GM21529 (cell line): Measurements from ENCODE around the gene CD151.

Source experiments
- ATAC-seq: cut with Tn5 transposase; IDR thresholded peaks from one replicate; pipeline ENCODE4 v1.9.1; 2021; ENCODE audit not compliant: unreplicated experiment

Gene CD151

DNA sequence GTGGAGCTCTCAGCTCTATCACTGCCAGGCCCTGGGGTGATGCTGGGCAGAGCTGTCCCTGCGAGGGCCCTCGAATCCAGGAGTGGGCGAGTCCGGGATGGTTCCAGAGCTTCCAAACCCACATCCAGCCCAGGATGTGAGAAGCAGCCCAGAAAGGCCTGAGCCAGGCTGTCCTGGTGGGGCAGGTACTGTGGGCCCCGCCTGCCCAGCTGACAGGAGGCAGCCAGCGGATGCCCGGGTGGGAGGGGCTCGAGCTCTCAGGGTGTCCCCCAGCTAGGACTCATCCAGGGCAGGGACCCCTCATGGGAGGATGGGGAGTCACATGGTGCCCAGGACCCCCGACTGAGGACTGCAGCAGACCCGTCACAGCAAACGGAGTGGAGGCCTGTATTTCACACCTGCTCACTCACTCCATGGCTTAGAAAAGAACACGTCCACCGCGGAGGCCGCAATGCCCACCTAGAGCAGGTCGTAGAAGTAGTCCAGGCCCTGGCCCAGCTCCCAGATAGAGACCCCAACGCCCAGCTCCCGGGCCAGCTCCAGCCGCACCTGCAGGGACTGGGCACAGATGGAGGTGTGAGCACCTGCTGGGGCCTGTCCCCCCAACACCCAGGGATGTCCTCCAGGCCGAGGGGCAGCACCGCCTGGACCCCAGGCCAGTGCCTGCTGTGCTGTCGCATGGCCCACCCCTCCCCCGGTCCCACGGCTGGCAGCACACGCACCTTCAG is 36.8 kb downstream of the CD151 start:
- ATAC-seq, result no peak

- ATAC-seq, result no peak
Measured at GRCh38 chr11:870127-870413, 37.3 kb downstream of the CD151 start.

DNA sequence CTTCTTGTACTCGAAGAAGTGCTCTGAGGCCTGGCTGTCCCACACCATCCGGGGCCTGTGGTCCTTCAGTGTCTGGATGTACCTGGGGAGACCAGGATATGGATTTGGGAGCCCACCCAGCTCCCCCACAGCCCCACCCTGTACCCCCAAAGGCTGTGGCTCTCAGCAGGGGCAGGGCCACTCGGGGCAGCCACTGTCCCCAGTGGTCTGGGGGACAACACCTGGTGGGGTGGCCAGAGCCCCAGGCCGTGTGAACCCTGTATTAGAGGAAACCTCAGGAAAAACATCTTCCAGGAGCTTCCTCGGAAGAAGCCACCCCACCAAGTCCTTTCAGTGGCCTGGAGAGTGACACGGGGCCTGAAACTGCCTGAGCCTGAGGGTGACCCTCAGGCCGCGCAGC is 37.7 kb downstream of the CD151 start:
- no peak for ATAC-seq

- ATAC-seq, result no peak
Measured at GRCh38 chr11:871472-871871, 38.7 kb downstream of the CD151 start.

DNA sequence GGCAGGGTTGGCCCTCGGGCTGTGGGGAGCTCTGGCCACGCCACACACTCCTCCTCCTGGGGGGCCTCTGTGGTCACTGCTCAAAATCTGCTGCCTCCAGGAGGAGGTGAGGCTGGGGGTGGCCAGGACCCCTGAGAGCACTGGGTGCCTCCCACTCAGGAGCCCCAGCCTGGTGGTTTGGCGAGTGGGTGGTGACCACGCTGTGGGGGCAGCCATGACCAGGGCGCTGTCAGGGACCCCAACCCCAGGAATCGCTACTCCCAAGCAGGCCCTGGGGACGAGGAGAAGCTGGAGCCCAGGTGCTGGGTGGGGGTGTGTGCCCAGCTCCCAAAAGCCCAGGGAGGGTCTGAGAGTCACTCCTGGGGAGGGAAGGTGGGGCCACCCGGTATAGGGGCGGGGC is 40.0 kb downstream of the CD151 start:
- ATAC-seq, result no peak

- ATAC-seq, result no peak
Measured at GRCh38 chr11:873706-874105, 41.0 kb downstream of the CD151 start.

DNA sequence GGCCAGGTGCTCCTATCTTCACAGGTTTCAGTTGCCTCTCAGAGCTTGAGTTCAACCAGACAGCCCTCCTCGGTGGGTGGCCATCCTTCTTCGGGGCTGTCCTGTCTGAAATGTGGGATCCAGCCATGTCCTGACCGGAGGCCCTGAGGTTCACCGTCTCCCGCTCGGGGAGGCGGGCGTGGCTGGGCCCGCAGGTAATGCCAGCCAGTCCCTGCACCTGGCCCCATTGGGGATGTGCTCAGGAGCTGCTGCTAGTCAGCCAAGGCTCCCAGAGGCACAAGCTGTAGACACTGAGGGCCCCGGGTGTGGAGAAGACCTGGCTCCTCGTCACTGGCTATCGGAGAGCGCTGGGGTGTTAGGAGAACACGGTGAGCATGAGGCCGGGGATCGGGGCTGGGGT is 42.5 kb downstream of the CD151 start:
- no peak for ATAC-seq

DNA sequence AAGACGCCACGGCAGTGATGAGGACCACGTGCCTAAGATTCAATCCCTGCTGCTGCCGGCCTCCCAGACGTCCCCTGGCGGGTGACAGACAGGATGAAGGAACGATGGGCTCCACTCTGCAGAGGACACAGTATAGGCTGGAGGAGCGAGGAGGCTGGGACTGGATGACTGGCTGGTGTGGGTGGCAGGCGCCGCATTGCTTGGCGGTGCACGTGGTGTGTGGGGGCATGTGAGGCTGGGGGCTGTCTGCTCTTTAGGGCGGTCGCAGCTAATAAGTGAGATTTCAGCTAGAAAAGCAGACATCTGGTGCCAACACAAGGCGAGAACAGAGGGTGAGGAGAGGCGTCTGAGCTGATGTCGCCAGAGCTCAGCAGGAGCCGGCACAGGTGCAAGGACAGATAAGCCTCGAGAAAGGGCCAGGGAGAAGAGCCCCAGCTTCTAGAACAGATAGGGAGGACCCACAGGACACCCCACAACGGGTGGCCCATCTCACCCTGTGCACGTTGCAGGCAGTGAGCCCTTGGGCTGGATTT is 43.1 kb downstream of the CD151 start:
- no peak for ATAC-seq

GRCh38 chr11:876545-876944 is 43.8 kb downstream of the CD151 start:
- no peak for ATAC-seq

- ATAC-seq, result no peak
Measured at GRCh38 chr11:877565-877964, 44.8 kb downstream of the CD151 start.

GRCh38 chr11:880447-880846 is 47.7 kb downstream of the CD151 start:
- ATAC-seq, result no peak

- no peak for ATAC-seq
Measured at GRCh38 chr11:882596-882995, 49.8 kb downstream of the CD151 start.

DNA sequence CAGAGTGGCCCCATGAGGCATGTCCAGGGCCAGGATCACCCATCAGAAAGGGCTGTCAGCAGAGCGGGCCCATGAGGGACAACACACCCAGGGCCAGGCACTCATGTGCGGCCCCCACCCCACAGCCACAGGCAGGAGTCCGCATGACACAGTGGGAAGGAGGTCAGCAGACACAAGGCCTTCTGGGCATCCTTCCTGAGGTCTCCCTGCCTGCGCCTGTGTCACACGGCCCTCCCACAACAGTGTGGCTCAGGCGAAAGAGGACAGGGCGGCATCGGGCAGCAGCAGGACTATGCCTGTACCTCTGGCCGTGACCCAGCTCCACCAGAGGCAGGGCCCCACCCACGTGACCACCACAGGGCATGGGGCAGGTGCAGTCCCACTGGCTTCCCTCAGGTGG is 50.8 kb downstream of the CD151 start:
- no peak for ATAC-seq

DNA sequence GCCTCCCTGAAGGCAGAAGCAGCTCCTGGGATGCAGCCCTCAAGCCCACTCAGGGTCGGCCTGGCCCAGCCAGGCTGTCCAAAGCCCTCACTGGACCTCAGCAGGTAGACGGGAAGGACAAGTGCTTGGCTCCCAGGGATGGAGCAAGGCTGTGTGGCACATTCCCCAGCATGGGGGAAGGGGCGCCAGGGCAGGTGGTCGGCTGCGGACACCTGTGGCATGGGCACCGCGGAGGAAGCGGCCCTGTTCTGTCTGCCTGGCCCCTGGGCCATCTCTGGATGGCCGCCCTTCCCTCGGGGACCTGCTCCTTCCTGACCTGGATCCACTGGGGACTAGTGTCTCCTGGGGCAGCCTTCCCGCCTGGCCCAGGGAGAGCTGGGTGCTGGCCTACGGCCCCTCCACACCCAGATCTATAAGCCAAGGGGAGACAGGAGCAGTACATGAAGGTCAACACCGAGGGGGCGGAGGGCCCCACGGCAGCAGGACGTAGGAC is 51.9 kb downstream of the CD151 start:
- no peak for ATAC-seq

- ATAC-seq, result no peak
Measured at GRCh38 chr11:886568-886967, 53.8 kb downstream of the CD151 start.

DNA sequence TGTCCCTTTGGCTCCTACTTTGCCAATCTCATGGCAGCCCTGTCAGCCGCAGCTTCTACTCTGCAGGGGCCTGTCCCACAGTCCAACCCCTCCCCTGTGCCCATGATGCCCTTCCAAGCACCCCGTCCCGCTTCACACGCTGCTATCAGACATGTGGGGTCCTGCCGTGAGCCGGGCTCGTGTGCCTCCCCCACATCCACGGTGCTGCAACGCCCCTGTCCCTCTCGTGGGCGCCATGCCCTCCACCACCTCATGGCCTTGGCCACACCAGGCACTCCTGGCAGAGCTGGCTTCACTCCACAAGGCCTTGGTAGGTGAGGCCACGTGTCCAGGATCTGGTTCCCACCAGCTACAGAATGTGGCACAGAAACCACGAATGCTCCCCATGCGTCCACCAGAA is 54.8 kb downstream of the CD151 start:
- ATAC-seq, result no peak
